Activated CD4-positive, alpha-beta memory T cell treated with anti-CD3 and anti-CD28 coated beads, Interleukin-2, amount 10 ng/mL, durations not matched to agents 7 days and 5 days (primary cell): ENCODE measurements around the gene PRSS3. TPM values are rescaled to one million over a fixed set of nuclear protein-coding genes. Genes with fewer than 3 reads are reported as not detected.
"Not testable (repeated sequence)": the region's sequence is repeated elsewhere in the genome, so short reads cannot be mapped to it uniquely, and the experiment has no call there.

Experiments used
- CTCF ChIA-PET: fragments of 350-600 bp; sonication (Branson Sonifier 250); formaldehyde crosslinking; loops from one replicate; lab custom pipeline; 2021; ENCODE audit warnings: antibody characterized with exemption, inconsistent platforms; lab: Charles Lee
- POLR2A ChIA-PET: fragments of 350-600 bp; sonication (Branson Sonifier 250); formaldehyde crosslinking; loops from one replicate; lab custom pipeline; 2021; ENCODE audit warnings: antibody characterized with exemption; lab: Charles Lee
- DNase-seq: peaks from one replicate; pipeline ENCODE4 v3.0.0-alpha.2; 2020
- H3K27ac Mint-ChIP-seq: one replicate; pipeline ENCODE4 v1.8.0; 2021; ENCODE audit warnings: mild to moderate bottlenecking, mixed read lengths
- H3K27me3 Mint-ChIP-seq: one replicate; pipeline ENCODE4 v1.8.0; 2021; ENCODE audit warnings: mixed read lengths
- H3K36me3 Mint-ChIP-seq: one replicate; pipeline ENCODE4 v1.8.0; 2021; ENCODE audit warnings: low read depth, mixed read lengths
- H3K4me1 Mint-ChIP-seq: one replicate; pipeline ENCODE4 v1.8.0; 2021; ENCODE audit warnings: mixed read lengths
- H3K4me3 Mint-ChIP-seq: one replicate; pipeline ENCODE4 v1.8.0; 2021; ENCODE audit warnings: mild to moderate bottlenecking, mixed read lengths
- H3K9me3 Mint-ChIP-seq: one replicate; pipeline ENCODE4 v1.8.0; 2021; ENCODE audit warnings: mixed read lengths
- total RNA-seq, 2 experiments: library from RNA; stranded (reverse); gene quantifications; one replicate each; pipeline ENCODE4 v1.2.3, GENCODE V29; 2021

Gene PRSS3
- total RNA-seq, 2 experiments from 2014 or later: not detected

DNA sequence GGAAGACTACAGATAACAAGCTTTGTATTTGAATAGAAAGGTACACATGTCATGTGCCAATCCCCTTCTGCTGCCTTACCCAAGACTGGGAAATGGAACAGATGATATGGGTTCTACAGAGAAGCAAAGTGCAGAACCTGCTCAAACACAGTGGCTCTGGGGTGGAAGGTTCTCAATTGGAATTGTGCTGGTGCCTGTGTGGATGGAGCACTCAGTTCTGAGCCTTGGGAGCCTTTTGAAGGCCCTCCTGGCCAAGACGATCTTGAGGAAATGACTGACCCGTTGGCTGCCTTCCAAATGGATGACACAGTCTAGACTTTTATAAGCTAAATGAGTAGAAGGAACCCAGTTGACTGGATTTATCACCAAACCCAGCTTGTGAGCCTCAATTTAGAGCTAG is 4.2 kb upstream of the PRSS3 start:
- H3K27me3 Mint-ChIP-seq: peaks cover 48% of the 10 kb centered on the region
- H3K9me3 Mint-ChIP-seq: no peaks in the 10 kb centered on the region
- DNase-seq: no peak
- ChIA-PET POLR2A (no interaction called here), CTCF (interaction anchor here (1.4 kb wide), 1 partner anchor 167 kb away, joined by 3 read pairs; no protein-coding TSS in a partner anchor)
- no peak overlapping the region for H3K4me3 Mint-ChIP-seq
- H3K4me1 Mint-ChIP-seq: no peaks in the 10 kb centered on the region
- no peak overlapping the region for H3K27ac Mint-ChIP-seq
- no peaks in the 10 kb centered on the region for H3K36me3 Mint-ChIP-seq

DNA sequence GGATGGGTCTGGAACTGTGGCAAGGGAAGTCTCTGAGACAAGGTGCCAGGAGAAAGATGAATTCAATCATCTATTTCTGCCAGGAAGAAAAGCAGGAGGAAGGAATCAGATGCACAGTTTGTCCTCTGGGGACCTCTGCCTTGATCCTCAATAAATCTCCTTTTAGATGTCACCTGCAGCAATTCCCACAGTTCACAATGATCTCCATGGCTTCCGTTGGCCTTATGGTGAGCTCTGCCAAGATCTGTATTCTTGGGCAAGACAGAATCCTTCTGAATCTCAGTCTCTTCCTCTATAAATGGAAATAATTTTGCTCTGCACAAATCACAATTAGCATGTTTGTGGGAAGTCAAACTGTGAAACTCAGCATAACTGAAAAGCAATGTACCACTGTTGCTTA is 1.9 kb upstream of the PRSS3 start:
- H3K27ac Mint-ChIP-seq, CTCF ChIA-PET, POLR2A ChIA-PET: not testable (repeated sequence)

DNA sequence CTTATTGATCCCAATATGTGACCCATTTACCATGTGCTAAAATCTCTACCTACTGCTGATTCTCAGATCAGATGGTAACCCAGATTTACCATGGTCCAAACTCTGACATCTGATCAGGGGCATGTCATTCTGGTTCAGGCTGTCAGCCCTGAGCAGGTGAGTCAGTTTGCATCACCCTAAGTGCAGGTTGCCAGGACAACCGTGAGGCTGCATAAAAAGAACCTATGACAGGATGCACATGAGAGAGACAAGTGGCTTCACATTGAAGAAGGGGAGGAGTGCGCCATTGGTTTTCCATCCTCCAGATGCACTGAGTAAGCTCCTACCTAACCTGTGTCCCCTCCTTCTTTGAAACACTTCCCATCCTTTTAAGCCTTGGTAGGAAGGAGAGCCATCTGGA is 801 bp upstream of the PRSS3 start:
- no peaks in the 10 kb centered on the region for H3K9me3 Mint-ChIP-seq
- no peak overlapping the region for H3K4me3 Mint-ChIP-seq
- peaks cover 49% of the 10 kb centered on the region for H3K27me3 Mint-ChIP-seq
- no peak for DNase-seq
- H3K4me1 Mint-ChIP-seq: no peaks in the 10 kb centered on the region
- H3K36me3 Mint-ChIP-seq: no peaks in the 10 kb centered on the region
- POLR2A ChIA-PET: no interaction called here
- CTCF ChIA-PET: interaction anchor here (0.7 kb wide), 1 partner anchor 19 kb away, joined by 5 read pairs; no protein-coding TSS in a partner anchor
- no peak overlapping the region for H3K27ac Mint-ChIP-seq

More for the DNA sequence above, 1.9 kb upstream of the PRSS3 start:
- not testable (repeated sequence) for H3K4me1 Mint-ChIP-seq, DNase-seq, H3K36me3 Mint-ChIP-seq, H3K9me3 Mint-ChIP-seq, H3K4me3 Mint-ChIP-seq
- H3K27me3 Mint-ChIP-seq: peaks cover 46% of the 10 kb centered on the region

DNA sequence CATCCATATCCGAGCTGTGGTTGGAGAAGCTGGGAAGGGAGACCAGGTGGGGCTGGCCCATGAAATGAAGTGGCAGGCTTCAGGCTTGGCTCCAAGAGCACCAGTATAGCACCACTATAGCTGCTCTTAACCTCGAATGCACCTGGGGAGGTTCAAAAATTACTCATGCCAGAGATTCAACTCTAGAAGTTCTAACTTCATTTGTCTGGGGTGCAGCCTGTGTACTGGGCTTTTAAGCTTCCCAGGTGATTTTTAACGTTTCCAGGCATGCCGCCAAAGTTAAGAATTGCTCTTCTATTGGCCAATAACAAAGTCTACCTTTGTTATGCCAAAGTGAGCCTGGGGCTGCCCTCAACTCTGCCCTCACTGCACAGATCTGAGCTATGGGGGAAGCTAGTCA is 458 bp downstream of the PRSS3 start:
- CTCF ChIA-PET: interaction anchor here (1.3 kb wide), 1 partner anchor 17 kb away, joined by 3 read pairs; no protein-coding TSS in a partner anchor

DNA sequence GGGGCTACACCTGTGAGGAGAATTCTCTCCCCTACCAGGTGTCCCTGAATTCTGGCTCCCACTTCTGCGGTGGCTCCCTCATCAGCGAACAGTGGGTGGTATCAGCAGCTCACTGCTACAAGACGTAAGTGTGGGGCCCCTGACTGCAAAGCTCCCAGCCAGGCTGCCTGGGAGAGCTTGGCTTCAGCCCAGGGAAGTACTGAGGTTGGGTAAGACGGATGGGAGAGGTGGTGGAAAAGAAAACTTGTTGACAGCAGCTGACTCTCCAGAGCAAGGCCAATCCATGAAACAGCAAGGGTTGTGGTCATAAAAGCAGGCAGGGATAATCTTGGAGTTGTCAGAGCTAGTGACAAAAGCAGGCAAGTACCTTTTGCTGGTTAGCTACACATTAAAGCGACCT is 1.3 kb downstream of the PRSS3 start:
- H3K4me1 Mint-ChIP-seq, H3K4me3 Mint-ChIP-seq, DNase-seq, H3K36me3 Mint-ChIP-seq, H3K27ac Mint-ChIP-seq, H3K9me3 Mint-ChIP-seq: not testable (repeated sequence)
- ChIA-PET POLR2A (interaction anchor here (0.6 kb wide), 1 partner anchor 285 kb away, joined by 3 read pairs; no protein-coding TSS in a partner anchor), CTCF (interaction anchor here (1.3 kb wide), 1 partner anchor 18 kb away, joined by 3 read pairs; no protein-coding TSS in a partner anchor)
- peaks cover 45% of the 10 kb centered on the region for H3K27me3 Mint-ChIP-seq

More for the DNA sequence above, 458 bp downstream of the PRSS3 start:
- H3K9me3 Mint-ChIP-seq: no peaks in the 10 kb centered on the region
- no peak overlapping the region for H3K4me3 Mint-ChIP-seq
- H3K36me3 Mint-ChIP-seq: no peaks in the 10 kb centered on the region
- no peak overlapping the region for H3K27ac Mint-ChIP-seq
- H3K4me1 Mint-ChIP-seq: no peaks in the 10 kb centered on the region
- POLR2A ChIA-PET: no interaction called here
- H3K27me3 Mint-ChIP-seq: peaks cover 50% of the 10 kb centered on the region
- DNase-seq: no peak

DNA sequence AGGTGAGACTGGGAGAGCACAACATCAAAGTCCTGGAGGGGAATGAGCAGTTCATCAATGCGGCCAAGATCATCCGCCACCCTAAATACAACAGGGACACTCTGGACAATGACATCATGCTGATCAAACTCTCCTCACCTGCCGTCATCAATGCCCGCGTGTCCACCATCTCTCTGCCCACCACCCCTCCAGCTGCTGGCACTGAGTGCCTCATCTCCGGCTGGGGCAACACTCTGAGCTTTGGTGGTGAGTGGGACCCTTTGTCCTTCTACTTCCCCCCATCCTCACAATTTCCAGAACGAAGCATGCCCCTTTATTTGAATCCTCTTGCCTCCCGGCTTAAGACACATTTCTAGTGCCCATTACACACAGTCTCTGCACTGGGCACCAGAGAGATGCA is 2.5 kb downstream of the PRSS3 start:
- Mint-ChIP-seq H3K4me1 (no peaks in the 10 kb centered on the region), H3K27ac (no peak overlapping the region), H3K9me3 (no peaks in the 10 kb centered on the region), H3K4me3 (no peak overlapping the region), H3K36me3 (no peaks in the 10 kb centered on the region), H3K27me3 (peaks cover 36% of the 10 kb centered on the region)
- CTCF ChIA-PET: no interaction called here
- POLR2A ChIA-PET: no interaction called here
- DNase-seq: no peak

DNA sequence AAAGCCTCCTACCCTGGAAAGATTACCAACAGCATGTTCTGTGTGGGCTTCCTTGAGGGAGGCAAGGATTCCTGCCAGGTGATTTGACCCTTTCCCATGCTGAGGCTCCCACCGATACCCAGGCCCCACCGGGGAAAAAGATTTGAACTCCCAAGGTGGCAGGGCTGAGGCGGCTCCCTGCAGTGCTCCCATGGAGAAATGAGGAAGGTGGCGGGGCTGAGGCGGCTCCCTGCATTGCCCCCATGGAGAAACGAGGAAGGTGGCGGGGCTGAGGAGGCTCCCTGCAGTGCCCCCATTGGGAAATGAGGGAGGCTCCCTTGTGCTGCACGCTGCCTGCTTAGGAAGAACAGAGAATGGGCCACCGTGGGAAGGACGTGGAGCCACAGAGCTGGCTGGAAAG is 3.2 kb downstream of the PRSS3 start:
- Mint-ChIP-seq H3K4me3 (no peak overlapping the region), H3K9me3 (no peaks in the 10 kb centered on the region), H3K27ac (no peak overlapping the region), H3K27me3 (peaks cover 36% of the 10 kb centered on the region), H3K4me1 (no peaks in the 10 kb centered on the region), H3K36me3 (no peaks in the 10 kb centered on the region)
- no peak for DNase-seq
- CTCF ChIA-PET: interaction anchor here (0.6 to 1.4 kb wide), 2 partner anchors 20 to 60 kb away, joined by 4 read pairs; no protein-coding TSS in a partner anchor
- POLR2A ChIA-PET: no interaction called here

DNA sequence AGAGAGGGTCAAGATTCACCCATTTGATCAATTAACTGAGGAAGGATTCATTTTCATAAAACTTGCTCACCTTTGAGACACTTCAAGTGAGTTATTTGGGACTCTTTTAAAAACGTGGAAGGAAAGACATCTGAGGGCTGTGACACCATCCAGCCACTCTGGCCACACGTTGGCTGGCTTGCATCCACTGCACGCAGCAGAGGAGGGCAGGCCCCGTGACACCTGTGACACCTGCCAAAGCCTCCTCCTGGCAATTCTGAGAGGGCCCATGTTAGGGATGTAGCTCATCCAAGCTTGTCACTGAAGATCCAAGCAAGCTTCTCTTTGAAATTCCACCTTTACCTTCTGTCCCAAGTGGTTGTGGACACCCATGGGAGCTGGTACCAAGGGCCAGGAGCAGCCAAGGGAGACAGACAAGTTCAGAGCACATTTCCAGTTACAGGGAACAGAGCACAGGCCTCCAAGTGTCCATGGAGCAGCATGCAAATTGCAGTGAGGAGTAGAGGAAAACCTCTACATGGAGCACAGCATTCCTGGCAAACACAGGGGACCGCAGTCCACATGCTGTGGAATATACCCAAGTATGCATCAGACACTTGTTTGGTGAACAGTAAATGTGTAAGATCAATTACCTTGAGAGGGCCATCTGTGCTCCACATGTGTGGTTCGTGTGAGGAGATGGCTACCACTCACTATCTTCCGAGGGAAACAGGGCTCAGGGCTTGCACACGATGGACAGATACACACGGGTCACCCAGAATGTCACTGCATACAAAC is 4.8 kb downstream of the PRSS3 start:
- no peak for DNase-seq
- no peaks in the 10 kb centered on the region for H3K9me3 Mint-ChIP-seq
- no peak overlapping the region for H3K27ac Mint-ChIP-seq
- no peak overlapping the region for H3K4me3 Mint-ChIP-seq
- H3K4me1 Mint-ChIP-seq: no peaks in the 10 kb centered on the region
- H3K27me3 Mint-ChIP-seq: peaks cover 32% of the 10 kb centered on the region
- CTCF ChIA-PET: no interaction called here
- no peaks in the 10 kb centered on the region for H3K36me3 Mint-ChIP-seq
- POLR2A ChIA-PET: no interaction called here

DNA sequence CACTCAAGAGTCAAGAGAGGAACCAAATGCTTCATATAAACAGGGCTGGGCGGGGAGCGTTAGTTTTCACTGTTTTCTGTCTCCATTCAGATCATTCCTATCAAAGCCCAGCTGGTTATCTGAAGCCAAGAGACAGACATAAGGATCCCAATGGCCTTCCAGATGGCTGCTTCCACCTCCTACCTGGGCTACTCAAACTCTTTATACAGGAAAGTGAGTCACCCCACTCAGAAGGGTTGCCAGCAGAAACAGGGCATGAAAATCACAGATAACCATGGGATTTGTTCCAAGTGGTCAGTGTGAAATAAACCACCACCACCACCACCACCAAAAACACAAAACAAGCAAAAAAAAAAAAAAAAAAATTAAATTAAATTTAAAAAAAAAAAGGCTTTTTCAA is 5.5 kb downstream of the PRSS3 start:
- Mint-ChIP-seq H3K4me3 (no peak overlapping the region), H3K9me3 (no peaks in the 10 kb centered on the region), H3K27ac (no peak overlapping the region), H3K4me1 (no peaks in the 10 kb centered on the region), H3K36me3 (no peaks in the 10 kb centered on the region), H3K27me3 (peaks cover 26% of the 10 kb centered on the region)
- CTCF ChIA-PET: no interaction called here
- POLR2A ChIA-PET: no interaction called here
- no peak for DNase-seq

DNA sequence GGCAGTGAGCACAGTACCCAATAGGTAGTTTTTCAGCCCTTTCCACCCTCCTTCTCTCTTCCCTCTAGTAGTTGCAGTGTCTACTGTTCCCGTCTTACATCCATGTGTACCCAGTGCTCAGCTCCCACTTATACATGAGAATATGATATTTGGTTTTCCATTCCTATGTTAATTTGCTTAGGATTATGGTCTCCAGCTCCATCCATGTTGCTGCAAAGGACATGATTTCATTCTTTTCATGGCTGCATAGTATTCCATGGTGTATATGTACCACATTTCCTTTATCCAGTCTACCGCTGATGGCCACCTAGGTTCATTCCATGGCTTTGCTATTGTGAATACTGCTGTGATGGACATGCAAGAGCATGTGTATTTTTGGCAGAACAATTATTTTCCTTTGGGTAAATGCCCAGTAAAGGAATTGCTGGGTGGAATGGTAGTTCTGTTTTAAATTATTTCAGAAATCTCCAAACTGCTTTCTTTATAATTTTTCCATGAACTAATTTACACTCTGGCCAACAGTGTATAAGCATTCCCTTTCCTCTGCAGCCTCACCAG is 6.7 kb downstream of the PRSS3 start:
- H3K4me1 Mint-ChIP-seq, H3K9me3 Mint-ChIP-seq, DNase-seq, H3K27ac Mint-ChIP-seq, H3K4me3 Mint-ChIP-seq, CTCF ChIA-PET, H3K36me3 Mint-ChIP-seq, POLR2A ChIA-PET: not testable (repeated sequence)
- peaks cover 24% of the 10 kb centered on the region for H3K27me3 Mint-ChIP-seq

DNA sequence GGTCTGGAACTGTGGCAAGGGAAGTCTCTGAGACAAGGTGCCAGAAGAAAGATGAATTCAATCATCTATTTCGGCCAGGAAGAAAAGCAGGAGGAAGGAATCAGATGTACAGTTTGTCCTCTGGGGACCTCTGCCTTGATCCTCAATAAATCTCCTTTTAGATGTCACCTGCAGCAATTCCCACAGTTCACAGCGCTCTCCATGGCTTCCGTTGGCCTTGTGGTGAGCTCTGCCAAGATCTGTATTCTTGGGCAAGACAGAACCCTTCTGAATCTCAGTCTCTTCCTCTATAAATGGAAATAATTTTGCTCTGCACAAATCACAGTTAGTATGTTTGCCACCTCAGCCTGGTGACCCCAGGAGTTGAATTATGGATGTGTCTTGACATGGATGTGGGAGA is 8.8 kb downstream of the PRSS3 start:
- CTCF ChIA-PET: interaction anchor here (0.9 kb wide), 1 partner anchor 10 kb away, joined by 3 read pairs; no protein-coding TSS in a partner anchor
- Mint-ChIP-seq H3K4me1 (peaks cover 13% of the 10 kb centered on the region), H3K27me3 (peaks cover 15% of the 10 kb centered on the region)
- DNase-seq, POLR2A ChIA-PET, H3K4me3 Mint-ChIP-seq, H3K27ac Mint-ChIP-seq, H3K36me3 Mint-ChIP-seq, H3K9me3 Mint-ChIP-seq: not testable (repeated sequence)

DNA sequence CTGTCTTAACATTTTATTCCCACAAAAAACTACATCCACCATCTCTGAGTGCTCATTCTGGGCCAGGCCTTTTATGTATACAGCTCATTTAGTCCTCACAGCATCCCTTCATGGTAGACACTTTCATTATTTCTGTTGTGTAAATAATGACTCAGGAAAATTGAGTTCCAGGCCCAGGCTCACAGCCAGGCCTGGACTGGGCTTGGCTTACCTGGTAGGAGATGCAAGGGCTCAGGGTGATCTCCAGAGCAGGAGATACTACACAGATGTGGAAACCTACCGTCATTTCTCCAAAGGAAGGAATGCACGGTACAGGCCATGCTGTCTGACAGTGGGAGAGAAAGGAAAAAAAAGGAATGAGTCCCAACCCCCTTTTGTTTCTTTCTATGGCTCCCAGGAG is 11.8 kb downstream of the PRSS3 start:
- H3K4me3 Mint-ChIP-seq, H3K27ac Mint-ChIP-seq, H3K9me3 Mint-ChIP-seq, H3K36me3 Mint-ChIP-seq, DNase-seq: not testable (repeated sequence)
- CTCF ChIA-PET: interaction anchor here (0.6 to 1.6 kb wide), 2 partner anchors 9 to 213 kb away, joined by 3 to 5 read pairs; no protein-coding TSS in a partner anchor
- Mint-ChIP-seq H3K27me3 (peaks cover 31% of the 10 kb centered on the region), H3K4me1 (peaks cover 13% of the 10 kb centered on the region)
- POLR2A ChIA-PET: interaction anchor here (0.6 to 1.7 kb wide), 2 partner anchors 9 to 20 kb away, joined by 3 to 5 read pairs; no protein-coding TSS in a partner anchor

DNA sequence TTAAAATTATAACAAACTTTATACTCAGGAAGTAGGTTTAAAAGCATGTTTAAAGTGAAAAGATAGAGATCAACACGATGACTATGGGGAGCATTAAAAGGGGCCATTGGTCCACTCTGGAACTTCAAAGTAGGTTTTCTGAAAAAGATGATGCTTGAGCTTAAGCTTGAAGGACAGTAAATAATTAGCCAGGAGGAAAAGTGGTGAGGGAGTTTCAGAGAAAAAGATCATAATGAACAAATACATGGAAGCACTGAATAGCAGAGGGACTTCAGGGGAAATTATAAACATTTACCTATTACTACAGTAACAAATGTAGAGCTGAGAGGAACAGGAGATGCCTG is 13.6 kb downstream of the PRSS3 start:
- Mint-ChIP-seq H3K4me1 (peaks cover 20% of the 10 kb centered on the region), H3K27me3 (peaks cover 31% of the 10 kb centered on the region)
- H3K27ac Mint-ChIP-seq, H3K36me3 Mint-ChIP-seq, POLR2A ChIA-PET, DNase-seq, CTCF ChIA-PET, H3K4me3 Mint-ChIP-seq, H3K9me3 Mint-ChIP-seq: not testable (repeated sequence)
